Measurements from ENCODE around the gene WDR37. TPM values are rescaled to one million over a fixed set of nuclear protein-coding genes. Genes with fewer than 3 reads are reported as not detected.

WDR37 gene
- total and polyA plus RNA-seq, 10 of the 15 experiments (the other 5 are each of a cell fraction or from before 2014, with no cell fraction given), result 1.9 to 11.1 (median 7.1) TPM

DNA sequence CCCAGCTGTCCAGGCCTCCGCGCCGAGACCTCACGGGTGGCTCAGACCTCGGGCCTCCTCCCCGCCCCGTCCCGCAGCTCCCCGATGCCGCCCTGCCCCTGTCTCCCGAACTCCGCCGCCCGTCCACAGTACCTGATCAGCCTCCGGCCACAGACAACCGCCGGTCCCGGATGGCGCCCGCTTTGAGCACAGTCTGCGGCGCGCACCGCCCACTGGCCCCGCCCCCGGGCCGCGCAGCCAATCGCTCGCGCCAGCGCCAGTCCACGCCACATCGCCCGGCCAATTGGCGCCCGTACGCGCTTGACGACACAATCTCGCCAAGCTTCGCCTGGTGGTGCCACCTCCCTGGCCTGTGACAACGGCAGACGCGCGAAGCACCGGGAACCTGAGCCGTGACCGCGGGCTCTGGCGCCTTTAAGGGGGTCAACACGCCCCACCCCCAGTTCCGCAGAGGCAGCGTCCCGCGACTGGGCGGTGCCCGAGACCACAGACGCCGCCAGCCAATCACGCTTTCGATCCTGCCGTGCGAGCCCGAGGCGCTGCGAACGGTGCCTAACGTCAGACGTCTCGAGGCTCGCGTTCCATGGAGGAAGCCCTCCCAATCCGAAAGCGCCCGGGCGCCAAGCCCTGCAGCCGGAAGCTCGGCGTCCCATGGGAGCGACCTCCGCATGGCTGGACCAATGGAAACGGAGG is 7.3 kb upstream of the WDR37 start, which contains the start of gene IDI1 (continued):
- TF ChIP-seq REST (IDR thresholded peaks at IDR 0.05; ENCODE audit: low read depth, low read length) (no peak), CREM (IDR thresholded peaks at IDR 0.05; ENCODE audit: low read depth) (peak; percentile 86), RELB (IDR thresholded peaks at IDR 0.05; ENCODE audit: low read depth) (peak; percentile 60; the same call in 1 of the 2 replicates), SREBF2 (IDR thresholded peaks at IDR 0.05; ENCODE audit: low read length) (peak; percentile 81), BHLHE40 (IDR thresholded peaks at IDR 0.05; ENCODE audit: borderline replicate concordance in 1 of 2, low read depth in 2 of 2, low read length in 1 of 2) (peak; percentile 56 to 92; a peak in 3 of 4 replicates), RFX5 (IDR thresholded peaks at IDR 0.05; ENCODE audit: low read depth, low read length) (peak; percentile 94), ATF3 (IDR thresholded peaks at IDR 0.05; ENCODE audit: borderline replicate concordance, extremely low read depth, low read depth, low read length) (no peak), E4F1 (IDR thresholded peaks at IDR 0.05; ENCODE audit: borderline replicate concordance, partially characterized antibody) (peak; percentile 97), EED (IDR thresholded peaks at IDR 0.05; ENCODE audit: low read depth) (peak; percentile 38; the same call in 1 of the 2 replicates)
- TF ChIP-seq, protein P1, sequence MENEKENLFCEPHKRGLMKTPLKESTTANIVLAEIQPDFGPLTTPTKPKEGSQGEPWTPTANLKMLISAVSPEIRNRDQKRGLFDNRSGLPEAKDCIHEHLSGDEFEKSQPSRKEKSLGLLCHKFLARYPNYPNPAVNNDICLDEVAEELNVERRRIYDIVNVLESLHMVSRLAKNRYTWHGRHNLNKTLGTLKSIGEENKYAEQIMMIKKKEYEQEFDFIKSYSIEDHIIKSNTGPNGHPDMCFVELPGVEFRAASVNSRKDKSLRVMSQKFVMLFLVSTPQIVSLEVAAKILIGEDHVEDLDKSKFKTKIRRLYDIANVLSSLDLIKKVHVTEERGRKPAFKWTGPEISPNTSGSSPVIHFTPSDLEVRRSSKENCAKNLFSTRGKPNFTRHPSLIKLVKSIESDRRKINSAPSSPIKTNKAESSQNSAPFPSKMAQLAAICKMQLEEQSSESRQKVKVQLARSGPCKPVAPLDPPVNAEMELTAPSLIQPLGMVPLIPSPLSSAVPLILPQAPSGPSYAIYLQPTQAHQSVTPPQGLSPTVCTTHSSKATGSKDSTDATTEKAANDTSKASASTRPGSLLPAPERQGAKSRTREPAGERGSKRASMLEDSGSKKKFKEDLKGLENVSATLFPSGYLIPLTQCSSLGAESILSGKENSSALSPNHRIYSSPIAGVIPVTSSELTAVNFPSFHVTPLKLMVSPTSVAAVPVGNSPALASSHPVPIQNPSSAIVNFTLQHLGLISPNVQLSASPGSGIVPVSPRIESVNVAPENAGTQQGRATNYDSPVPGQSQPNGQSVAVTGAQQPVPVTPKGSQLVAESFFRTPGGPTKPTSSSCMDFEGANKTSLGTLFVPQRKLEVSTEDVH (IDR thresholded peaks at IDR 0.05; ENCODE audit: low read depth, partially characterized antibody), result no peak

Measured in GM12878 (cell line).